GM19239 (cell line): ENCODE results near the gene IGF2BP3.
"Not testable (repeated sequence)": the region's sequence is repeated elsewhere in the genome, so short reads cannot be mapped to it uniquely, and the experiment has no call there.

Experiments used
- DNase-seq: peaks from one replicate; pipeline ENCODE4 v3.0.0; 2011; ENCODE audit warnings: low spot score; ENCODE audit not compliant: insufficient read length
- FAIRE-seq: peaks from 2 replicates; lab custom pipeline; 2011; peaks lifted over from hg19 to GRCh38; lab: Jason Lieb, UNC

Gene IGF2BP3

GRCh38 chr7:23434147-23434917, 36.0 kb downstream of the IGF2BP3 start:
- peak; percentile 59 for FAIRE-seq
- DNase-seq: no peak

GRCh38 chr7:23431702-23432199, 38.5 kb downstream of the IGF2BP3 start:
- no peak for DNase-seq
- FAIRE-seq: peak; percentile 11

GRCh38 chr7:23430893-23431259, 39.4 kb downstream of the IGF2BP3 start:
- DNase-seq (no peak), FAIRE-seq (no peak)

GRCh38 chr7:23426876-23427275, 43.4 kb downstream of the IGF2BP3 start:
- DNase-seq: no peak
- FAIRE-seq: no peak

- DNase-seq (no peak), FAIRE-seq (no peak)
Observed at GRCh38 chr7:23422909-23423308, 47.4 kb downstream of the IGF2BP3 start.

- DNase-seq (no peak), FAIRE-seq (no peak)
Observed at GRCh38 chr7:23422384-23422783, 47.9 kb downstream of the IGF2BP3 start.

GRCh38 chr7:23419845-23420244, 50.4 kb downstream of the IGF2BP3 start:
- DNase-seq (no peak), FAIRE-seq (no peak)

- no peak for DNase-seq
- FAIRE-seq: no peak
Observed at GRCh38 chr7:23419160-23419559, 51.1 kb downstream of the IGF2BP3 start.

GRCh38 chr7:23418046-23418445, 52.2 kb downstream of the IGF2BP3 start:
- no peak for FAIRE-seq
- DNase-seq: no peak

- FAIRE-seq (no peak), DNase-seq (no peak)
Observed at GRCh38 chr7:23415198-23415597, 55.1 kb downstream of the IGF2BP3 start.

- DNase-seq (no peak), FAIRE-seq (peak; percentile 44)
Observed at GRCh38 chr7:23410446-23411183, 59.7 kb downstream of the IGF2BP3 start.

GRCh38 chr7:23406564-23406963, 63.7 kb downstream of the IGF2BP3 start:
- not testable (repeated sequence) for DNase-seq, FAIRE-seq

- FAIRE-seq: no peak
Observed at GRCh38 chr7:23405240-23405618, 65.1 kb downstream of the IGF2BP3 start.

GRCh38 chr7:23404546-23405239, 65.6 kb downstream of the IGF2BP3 start:
- DNase-seq (no peak), FAIRE-seq (no peak)

More at GRCh38 chr7:23405240-23405618, 65.1 kb downstream of the IGF2BP3 start:
- DNase-seq: no peak

GRCh38 chr7:23403970-23404369, 66.3 kb downstream of the IGF2BP3 start:
- no peak for FAIRE-seq
- DNase-seq: no peak

- DNase-seq, FAIRE-seq: not testable (repeated sequence)
Observed at GRCh38 chr7:23398090-23398489, 72.2 kb downstream of the IGF2BP3 start.

GRCh38 chr7:23397241-23397640, 73.0 kb downstream of the IGF2BP3 start:
- DNase-seq (no peak), FAIRE-seq (no peak)

GRCh38 chr7:23396222-23397015, 73.9 kb downstream of the IGF2BP3 start:
- FAIRE-seq: no peak
- no peak for DNase-seq

GRCh38 chr7:23394488-23395171, 75.7 kb downstream of the IGF2BP3 start:
- DNase-seq (no peak), FAIRE-seq (no peak)
